ENCODE measurements around the gene CDT1.

Gene CDT1

DNA sequence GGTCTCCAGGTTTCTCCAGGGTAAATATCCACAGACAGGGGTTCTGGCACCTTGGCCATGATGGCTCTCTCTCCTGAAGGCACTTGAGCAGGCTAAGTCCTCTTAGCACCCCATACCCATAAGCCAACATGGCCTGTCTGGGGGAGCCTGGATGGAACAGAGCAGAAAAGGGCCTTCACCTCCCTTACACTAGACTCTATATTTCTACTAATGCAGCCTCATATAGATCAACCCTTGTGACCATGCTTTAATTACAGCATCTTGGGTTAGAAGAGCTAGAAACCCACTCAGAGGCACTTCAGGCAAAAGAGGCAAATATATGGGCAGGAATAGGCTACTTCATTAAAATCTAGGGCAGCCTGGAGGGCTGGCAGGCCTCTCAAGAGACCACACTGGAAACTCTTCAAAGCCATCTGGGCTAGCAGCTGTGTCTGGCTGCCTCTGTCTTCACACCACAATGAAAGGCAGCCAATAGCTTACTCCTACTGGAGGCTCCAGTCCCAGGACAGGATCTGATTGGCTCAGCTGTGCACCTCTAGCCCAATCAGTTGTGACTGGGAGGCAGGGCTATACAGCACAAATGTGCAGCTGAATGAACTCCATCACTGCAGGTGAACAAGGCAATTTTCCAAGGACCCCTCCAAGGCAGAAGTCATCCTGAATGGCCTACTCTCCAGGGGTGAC, 4.7 kb upstream of the CDT1 start:
- H3K36me3 Mint-ChIP-seq (ENCODE audit: low read depth) = no peaks in the 10 kb centered on the region
- peaks cover under 1% of the 10 kb centered on the region for H3K4me1 Mint-ChIP-seq
- H3K9me3 Mint-ChIP-seq = no peaks in the 10 kb centered on the region
- no peak for DNase-seq
- TF ChIP-seq, protein P1, sequence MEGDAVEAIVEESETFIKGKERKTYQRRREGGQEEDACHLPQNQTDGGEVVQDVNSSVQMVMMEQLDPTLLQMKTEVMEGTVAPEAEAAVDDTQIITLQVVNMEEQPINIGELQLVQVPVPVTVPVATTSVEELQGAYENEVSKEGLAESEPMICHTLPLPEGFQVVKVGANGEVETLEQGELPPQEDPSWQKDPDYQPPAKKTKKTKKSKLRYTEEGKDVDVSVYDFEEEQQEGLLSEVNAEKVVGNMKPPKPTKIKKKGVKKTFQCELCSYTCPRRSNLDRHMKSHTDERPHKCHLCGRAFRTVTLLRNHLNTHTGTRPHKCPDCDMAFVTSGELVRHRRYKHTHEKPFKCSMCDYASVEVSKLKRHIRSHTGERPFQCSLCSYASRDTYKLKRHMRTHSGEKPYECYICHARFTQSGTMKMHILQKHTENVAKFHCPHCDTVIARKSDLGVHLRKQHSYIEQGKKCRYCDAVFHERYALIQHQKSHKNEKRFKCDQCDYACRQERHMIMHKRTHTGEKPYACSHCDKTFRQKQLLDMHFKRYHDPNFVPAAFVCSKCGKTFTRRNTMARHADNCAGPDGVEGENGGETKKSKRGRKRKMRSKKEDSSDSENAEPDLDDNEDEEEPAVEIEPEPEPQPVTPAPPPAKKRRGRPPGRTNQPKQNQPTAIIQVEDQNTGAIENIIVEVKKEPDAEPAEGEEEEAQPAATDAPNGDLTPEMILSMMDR (IDR thresholded peaks at IDR 0.05) = no peak
- H3K4me3 Mint-ChIP-seq = no peak overlapping the region
- peaks cover 14% of the 10 kb centered on the region for H3K27me3 Mint-ChIP-seq (ENCODE audit: low read depth, poor library complexity)
- H3K27ac Mint-ChIP-seq = no peak overlapping the region

GRCh38 chr16:88799569-88800276, 3.9 kb upstream of the CDT1 start:
- Mint-ChIP-seq H3K27me3 (ENCODE audit: low read depth, poor library complexity) (peaks cover 9% of the 10 kb centered on the region), H3K9me3 (no peaks in the 10 kb centered on the region), H3K4me1 (no peaks in the 10 kb centered on the region), H3K27ac (no peak overlapping the region), H3K36me3 (ENCODE audit: low read depth) (no peaks in the 10 kb centered on the region), H3K4me3 (no peak overlapping the region)
- TF ChIP-seq, protein P1 (IDR thresholded peaks at IDR 0.05) = no peak
- no peak for DNase-seq

DNA sequence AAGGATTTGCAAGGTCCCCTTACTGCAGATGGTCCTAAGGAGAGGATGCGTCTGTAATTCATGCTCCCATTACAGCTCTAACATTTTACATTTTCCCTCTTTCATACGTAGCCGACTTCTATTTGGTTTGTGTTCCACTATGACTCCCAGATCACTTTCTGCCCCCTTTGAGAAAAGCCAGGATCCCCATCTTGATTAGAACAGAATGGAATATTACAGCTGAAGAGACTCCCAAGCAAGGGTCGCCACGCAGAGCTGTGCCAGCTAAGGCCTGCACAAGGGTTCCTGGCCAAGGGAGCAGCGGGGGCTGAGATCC, 3.4 kb upstream of the CDT1 start:
- Mint-ChIP-seq H3K4me3 (no peak overlapping the region), H3K9me3 (no peaks in the 10 kb centered on the region), H3K27ac (no peak overlapping the region), H3K27me3 (ENCODE audit: low read depth, poor library complexity) (peaks cover 6% of the 10 kb centered on the region), H3K36me3 (ENCODE audit: low read depth) (no peaks in the 10 kb centered on the region), H3K4me1 (no peaks in the 10 kb centered on the region)
- DNase-seq = no peak
- TF ChIP-seq, protein P1 (IDR thresholded peaks at IDR 0.05) = no peak

DNA sequence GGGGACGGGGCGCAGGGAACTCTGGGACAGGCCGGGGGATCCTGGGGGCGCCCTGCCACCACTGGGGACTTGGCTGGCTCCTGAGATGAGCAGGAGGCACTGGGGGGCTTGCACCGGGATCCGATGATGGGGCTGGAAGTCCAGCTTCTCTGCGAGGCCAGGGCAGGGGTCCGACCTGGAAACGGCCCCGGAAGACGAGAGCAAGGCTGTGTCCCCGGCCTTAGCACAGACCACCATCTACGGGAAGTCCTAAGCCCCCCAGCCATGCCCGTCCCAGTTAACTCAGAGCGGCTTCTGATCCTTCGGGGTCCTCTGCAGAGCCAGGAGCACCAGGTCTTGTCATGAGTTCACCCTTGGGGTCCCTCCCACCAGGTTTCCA, 573 bp downstream of the CDT1 start:
- H3K4me1 Mint-ChIP-seq = no peaks in the 10 kb centered on the region
- no peak for DNase-seq
- no peaks in the 10 kb centered on the region for H3K27me3 Mint-ChIP-seq (ENCODE audit: low read depth, poor library complexity)
- TF ChIP-seq, protein P1 (IDR thresholded peaks at IDR 0.05) = no peak
- no peak overlapping the region for H3K27ac Mint-ChIP-seq
- H3K9me3 Mint-ChIP-seq = no peaks in the 10 kb centered on the region
- H3K4me3 Mint-ChIP-seq = peak overlapping the region; percentile 78
- H3K36me3 Mint-ChIP-seq (ENCODE audit: low read depth) = peaks cover 5% of the 10 kb centered on the region

DNA sequence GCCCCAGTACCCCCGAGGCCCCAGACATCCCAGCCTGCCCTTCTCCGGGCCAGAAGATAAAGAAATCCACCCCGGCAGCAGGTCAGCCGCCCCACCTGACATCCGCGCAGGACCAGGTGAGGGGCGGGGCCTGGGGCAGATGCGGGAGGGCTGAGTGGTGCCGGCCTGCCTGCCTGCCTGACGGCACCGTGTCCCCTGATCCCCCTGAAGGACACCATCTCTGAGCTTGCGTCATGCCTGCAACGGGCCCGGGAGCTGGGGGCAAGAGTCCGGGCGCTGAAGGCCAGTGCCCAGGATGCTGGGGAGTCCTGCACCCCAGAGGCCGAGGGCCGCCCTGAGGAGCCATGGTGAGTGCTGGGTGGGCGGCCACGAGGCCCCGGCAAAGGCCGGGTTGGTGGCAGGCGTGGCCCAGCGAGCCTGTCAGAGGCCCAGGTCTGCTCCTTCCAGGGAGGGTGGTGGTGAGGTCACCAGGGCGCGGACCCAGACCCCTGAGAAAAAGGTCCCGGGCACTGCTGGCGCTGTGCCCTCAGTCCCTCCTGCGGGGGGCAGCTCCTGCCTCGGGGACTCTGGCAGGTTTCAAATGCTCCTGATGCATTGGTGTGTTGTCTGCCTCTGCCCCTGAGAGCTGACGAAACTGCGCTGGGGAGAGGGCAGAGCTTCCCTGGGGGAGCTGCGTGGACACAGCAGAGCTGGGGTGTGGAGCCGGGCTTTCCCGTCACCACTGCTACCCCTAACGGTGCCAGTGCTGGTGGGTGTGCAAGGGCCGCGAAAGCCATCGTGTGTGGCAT, 1.2 kb downstream of the CDT1 start:
- TF ChIP-seq, protein P1 (IDR thresholded peaks at IDR 0.05) = no peak
- H3K4me3 Mint-ChIP-seq = peak overlapping the region; percentile 78
- no peak overlapping the region for H3K27ac Mint-ChIP-seq
- DNase-seq = no peak
- no peaks in the 10 kb centered on the region for H3K9me3 Mint-ChIP-seq
- peaks cover 5% of the 10 kb centered on the region for H3K36me3 Mint-ChIP-seq (ENCODE audit: low read depth)
- no peaks in the 10 kb centered on the region for H3K27me3 Mint-ChIP-seq (ENCODE audit: low read depth, poor library complexity)
- H3K4me1 Mint-ChIP-seq = no peaks in the 10 kb centered on the region
